GM12878 (cell line): ENCODE results near the gene EYS. TPM values are rescaled to one million over a fixed set of nuclear protein-coding genes. Genes with fewer than 3 reads are reported as not detected.

ENCODE experiments used
- ATAC-seq: fragments of 200-7000 bp; cut with Tn5 transposase; 3 replicates; pipeline ENCODE4 v1.9.1; 2020; ENCODE audit warnings: mild to moderate bottlenecking, moderate library complexity
- BruUV-seq: library from RNA; stranded (reverse); fragments of 400-500 nt; replicated peaks from 2 replicates; lab custom pipeline; 2021; lab: Mats Ljungman, UMichigan
- CTCF ChIA-PET: fragments of 300-600 bp; sonication (Branson Sonifier 250); formaldehyde crosslinking; extraction: SDS; loops from one replicate; lab custom pipeline; 2021; ENCODE audit warnings: inconsistent platforms; lab: Yijun Ruan, JAX
- POLR2A ChIA-PET: fragments of 350-600 bp; formaldehyde crosslinking; extraction: SDS; loops from one replicate; lab custom pipeline; 2021; ENCODE audit warnings: inconsistent platforms; lab: Charles Lee
- RAD21 ChIA-PET: fragments of 300-600 bp; sonication (Branson Sonifier 250); formaldehyde crosslinking; loops from one replicate; lab custom pipeline; 2023; ENCODE audit warnings: antibody characterized with exemption; ENCODE audit not compliant: unreplicated experiment; lab: Charles Lee
- SMC1A ChIA-PET: fragments of 300-600 bp; sonication (Branson Sonifier 250); formaldehyde crosslinking; loops from one replicate; lab custom pipeline; 2023; ENCODE audit not compliant: unreplicated experiment, uncharacterized antibody; lab: Charles Lee
- DNase-seq: peaks from one replicate; pipeline ENCODE4 v3.0.0-alpha.2; 2011; ENCODE audit warnings: low read depth, low spot score
- FAIRE-seq: peaks from 3 replicates; lab custom pipeline; 2011; peaks lifted over from hg19 to GRCh38; lab: Jason Lieb, UNC
- H2AFZ ChIP-seq: 2 replicates; pipeline ENCODE4 v1.6.0; 2011; ENCODE audit warnings: low read depth, low read length, control low read depth; ENCODE audit not compliant: control insufficient read depth
- H3K27ac ChIP-seq: 2 replicates; pipeline ENCODE4 v1.5.1; 2011; ENCODE audit warnings: control low read depth; ENCODE audit not compliant: control insufficient read depth, insufficient read depth
- H3K27me3 ChIP-seq, 2 experiments: replicated peaks in 1 of 2; 2 replicates each; pipeline versions ENCODE4 v1.6.0 to v1.6.1; 2011; ENCODE audit warnings: low read length in 1 of 2; ENCODE audit not compliant: control insufficient read depth in 2 of 2, insufficient read depth in 2 of 2
- H3K36me3 ChIP-seq, 2 experiments: 2 replicates each; pipeline ENCODE4 v1.5.1; 2011; ENCODE audit warnings: low read length in 1 of 2; ENCODE audit not compliant: control insufficient read depth in 2 of 2, insufficient read depth in 2 of 2
- H3K4me1 ChIP-seq: 2 replicates; pipeline ENCODE4 v1.6.1; 2011; ENCODE audit warnings: mild to moderate bottlenecking, low read length, moderate library complexity, mixed read lengths; ENCODE audit not compliant: control insufficient read depth, insufficient read depth
- H3K4me2 ChIP-seq: 2 replicates; pipeline ENCODE4 v1.6.0; 2011; ENCODE audit warnings: control low read depth; ENCODE audit not compliant: control insufficient read depth, insufficient read depth
- H3K4me3 ChIP-seq: fragments of 200-600 bp; sonication (generic); 2 replicates; pipeline ENCODE4 v1.5.1; 2016
- H3K79me2 ChIP-seq: 2 replicates; pipeline ENCODE4 v1.6.0; 2011; ENCODE audit warnings: low read length; ENCODE audit not compliant: control insufficient read depth, insufficient read depth
- H3K9ac ChIP-seq: 2 replicates; pipeline ENCODE4 v1.8.0; 2011; ENCODE audit warnings: low read length, control low read depth, mixed read lengths; ENCODE audit not compliant: control insufficient read depth, insufficient read depth
- H3K9me3 ChIP-seq: replicated peaks from 3 replicates; pipeline ENCODE4 v1.5.1; 2011; ENCODE audit warnings: mild to moderate bottlenecking, low read length; ENCODE audit not compliant: control insufficient read depth, insufficient read depth
- H4K20me1 ChIP-seq: 2 replicates; pipeline ENCODE4 v1.6.0; 2011; ENCODE audit not compliant: control insufficient read depth, insufficient read depth
- BRCA1 ChIP-seq: IDR thresholded peaks from 2 replicates; pipeline ENCODE4 v1.6.1; 2011; ENCODE audit warnings: low read depth, low read length, improper control_type of control experiment
- CBX3 ChIP-seq: fragments of 200-600 bp; sonication (generic); IDR thresholded peaks from 2 replicates; pipeline ENCODE4 v1.6.1; 2016; ENCODE audit warnings: low read depth, borderline replicate concordance
- ETV6 ChIP-seq, 2 experiments: fragments of 450-650 bp in 1 of 2; IDR thresholded peaks in 1 of 2; conservative IDR thresholded peaks in 1 of 2; 2 replicates each; pipeline ENCODE4 v1.6.1; 2014; ENCODE audit warnings: antibody characterized with exemption in 1 of 2, borderline replicate concordance in 1 of 2, low read depth in 1 of 2, mild to moderate bottlenecking in 1 of 2, moderate library complexity in 1 of 2
- FOS ChIP-seq: IDR thresholded peaks from 3 replicates; pipeline ENCODE4 v1.6.1; 2011; ENCODE audit warnings: borderline replicate concordance; ENCODE audit not compliant: insufficient read length; ENCODE audit errors: extremely low read depth
- MXI1 ChIP-seq: fragments of 150-350 bp; IDR thresholded peaks from 2 replicates; pipeline ENCODE4 v1.6.1; 2011; ENCODE audit warnings: low read depth, mild to moderate bottlenecking, inconsistent platforms, low read length, improper control_type of control experiment
- RB1 ChIP-seq: fragments of 450-650 bp; formaldehyde crosslinking; IDR thresholded peaks from 2 replicates; pipeline ENCODE4 v1.6.1; 2017; ENCODE audit warnings: mild to moderate bottlenecking, borderline replicate concordance
- SREBF2 ChIP-seq: IDR thresholded peaks from 2 replicates; pipeline ENCODE4 v1.6.1; 2012; ENCODE audit warnings: mild to moderate bottlenecking, low read length
- SUPT20H ChIP-seq: IDR thresholded peaks from 2 replicates; pipeline ENCODE4 v1.6.1; 2011; ENCODE audit warnings: low read depth, mild to moderate bottlenecking, low read length, moderate library complexity, borderline replicate concordance; ENCODE audit not compliant: control insufficient read depth
- TARDBP ChIP-seq: IDR thresholded peaks from 2 replicates; pipeline ENCODE4 v1.6.1; 2016; ENCODE audit warnings: borderline replicate concordance
- ZBED1 ChIP-seq: IDR thresholded peaks from 2 replicates; pipeline ENCODE4 v1.6.1; 2016; ENCODE audit warnings: borderline replicate concordance
- ZBTB11 ChIP-seq: fragments of 450-650 bp; formaldehyde crosslinking; IDR thresholded peaks from 2 replicates; pipeline ENCODE4 v1.5.0; 2022; ENCODE audit warnings: mild to moderate bottlenecking, missing genetic modification characterization
- ZNF217 ChIP-seq: fragments of 450-650 bp; IDR thresholded peaks from 2 replicates; pipeline ENCODE4 v1.6.1; 2017; ENCODE audit warnings: antibody characterized with exemption, mild to moderate bottlenecking
- ZNF622 ChIP-seq: fragments of 450-650 bp; IDR thresholded peaks from 2 replicates; pipeline ENCODE4 v1.6.1; 2017; ENCODE audit warnings: mild to moderate bottlenecking, inconsistent platforms
- WGBS: methylation state at CpG from one replicate; pipeline ENCODE4 v1.1.6; 2016; ENCODE audit warnings: low lambda C conversion rate; ENCODE audit not compliant: insufficient replicate concordance, insufficient coverage; ENCODE audit errors: missing lambda C conversion rate; 5-methylcytosine and 5-hydroxymethylcytosine counted together
- in situ Hi-C: fragments of 300-500 bp; cut with MboI; formaldehyde crosslinking; loops from 9 replicates; pipeline ENCODE4 v1.14.3; 2018; ENCODE audit warnings: mixed read lengths
- intact Hi-C: fragments of 100-400 bp; cut with micrococcal nuclease; formaldehyde crosslinking; loops from one replicate; pipeline ENCODE4 v1.14.2; 2022; ENCODE audit not compliant: unreplicated experiment
- polyA plus RNA-seq, 11 experiments: library from polyadenylated mRNA; depleted of rRNA in 4 of 11; unstranded in 6 of 11; stranded (reverse) in 5 of 11; fragments of >200 nt; fragmentation: Nextera tagmentation in 4 of 11; fragmentation: Illumina TruSeq in 1 of 11; extraction: Ambion mirVana in 4 of 11; extraction: Trizol in 1 of 11; gene quantifications; 1 replicate in 1 of 11; 2 replicates in 10 of 11; pipeline versions ENCODE4 v1.2.1 to v1.2.3, GENCODE V29; 2011 to 2016; ENCODE audit warnings: inconsistent platforms in 2 of 11, missing spikeins in 2 of 11, low read depth in 1 of 11
- total RNA-seq, 4 experiments: library from RNA; depleted of rRNA in 3 of 4; stranded (reverse); fragments of >200 nt in 3 of 4; fragmentation: Illumina TruSeq in 1 of 4; extraction: Trizol in 1 of 4; gene quantifications; 2 replicates each; pipeline versions ENCODE4 v1.2.1 to v1.2.3, GENCODE V29; 2013 to 2021

EYS gene
- total and polyA plus RNA-seq, 10 of the 15 experiments (the other 5 are each of a cell fraction or from before 2014, with no cell fraction given): under 0.01 to 0.14 (median 0.02) TPM; not detected in 1

- Histone ChIP-seq H3K79me2 (no peaks in the 10 kb centered on the region), H3K27me3 (no peaks in the 10 kb centered on the region), H3K27ac (no peak overlapping the region), H3K4me1 (no peaks in the 10 kb centered on the region), H3K4me2 (no peak overlapping the region), H4K20me1 (no peaks in the 10 kb centered on the region), H2AFZ (no peak overlapping the region), H3K9me3 (no peaks in the 10 kb centered on the region), H3K4me3 (no peak overlapping the region), H3K36me3 (no peaks in the 10 kb centered on the region), H3K9ac (no peak overlapping the region)
- RAD21 ChIA-PET: no interaction called here
- no TSS peak for BruUV-seq
- POLR2A ChIA-PET: no interaction called here
- DNase-seq (no peak), FAIRE-seq (no peak), ATAC-seq (no peak)
- in situ Hi-C loops: no loop called here
- SMC1A ChIA-PET: no interaction called here
- intact Hi-C loops: no loop called here
- TF ChIP-seq CBX3 (no peak), ETV6 (conservative IDR thresholded peaks at IDR 0.05 in 1 of 2, IDR thresholded peaks at IDR 0.05 in 1 of 2; ENCODE audit: borderline replicate concordance in 1 of 2, low read depth in 1 of 2) (no peak), ZNF622 (no peak), ZBTB11 (CRISPR knock-in tag) (no peak), BRCA1 (no peak), MXI1 (no peak), SUPT20H (no peak), ZBED1 (no peak), FOS (no peak), ZNF217 (no peak), RB1 (no peak), TARDBP (no peak), SREBF2 (no peak)
- WGBS: 39% methylated on average over 1 of the region's 1 CpG
- CTCF ChIA-PET: no interaction called here
Observed at GRCh38 chr6:65221153-65221552, 485.9 kb downstream of the EYS start.
